H1 (cell line): ENCODE results near the gene LIMK2. TPM values are rescaled to one million over a fixed set of nuclear protein-coding genes. Genes with fewer than 3 reads are reported as not detected.

ENCODE experiments used
- CTCF ChIA-PET: fragments of 300-600 bp; sonication (Branson Sonifier 250); formaldehyde crosslinking; loops from one replicate; lab custom pipeline; 2021; ENCODE audit not compliant: partially characterized antibody; lab: Charles Lee
- POLR2A ChIA-PET: fragments of 300-600 bp; sonication (Branson Sonifier 250); formaldehyde crosslinking; loops from one replicate; lab custom pipeline; 2021; ENCODE audit warnings: inconsistent platforms; ENCODE audit not compliant: partially characterized antibody; lab: Charles Lee
- DNase-seq, 2 experiments: peaks; one replicate each; pipeline versions ENCODE4 v3.0.0 to v3.0.0-alpha.2; 2010 to 2022; ENCODE audit warnings: low spot score in 2 of 2, low read depth in 1 of 2, mixed read lengths in 1 of 2
- FAIRE-seq: peaks from 2 replicates; lab custom pipeline; 2011; peaks lifted over from hg19 to GRCh38; lab: Jason Lieb, UNC
- H2AFZ ChIP-seq: 2 replicates; pipeline ENCODE4 v1.8.1; 2012; ENCODE audit warnings: low read length, inconsistent platforms
- H2AK5ac ChIP-seq: 2 replicates; pipeline ENCODE4 v1.6.1; 2013; ENCODE audit warnings: low read depth, low read length
- H2BK120ac ChIP-seq: replicated peaks from 2 replicates; pipeline ENCODE3; 2013; ENCODE audit warnings: low read depth, low read length, inconsistent platforms
- H2BK12ac ChIP-seq: 2 replicates; pipeline ENCODE4 v1.6.1; 2013; ENCODE audit warnings: low read depth, low read length
- H2BK15ac ChIP-seq: 2 replicates; pipeline ENCODE4 v1.6.1; 2013; ENCODE audit warnings: low read length
- H2BK20ac ChIP-seq: 2 replicates; pipeline ENCODE4 v1.6.1; 2013; ENCODE audit warnings: low read length
- H2BK5ac ChIP-seq: 2 replicates; pipeline ENCODE4 v1.6.1; 2013; ENCODE audit warnings: low read depth, low read length
- H3K14ac ChIP-seq: 2 replicates; pipeline ENCODE4 v1.6.1; 2013; ENCODE audit warnings: inconsistent platforms; ENCODE audit not compliant: insufficient read length
- H3K18ac ChIP-seq: 2 replicates; pipeline ENCODE4 v1.6.1; 2013; ENCODE audit warnings: low read length; ENCODE audit errors: extremely low read depth
- H3K23ac ChIP-seq: 2 replicates; pipeline ENCODE4 v1.6.1; 2013; ENCODE audit warnings: inconsistent platforms; ENCODE audit not compliant: insufficient read length
- H3K23me2 ChIP-seq: 2 replicates; pipeline ENCODE4 v1.6.1; 2013; ENCODE audit warnings: low read depth, low read length
- H3K27ac ChIP-seq: 2 replicates; pipeline ENCODE4 v1.6.1; 2011; ENCODE audit warnings: low read depth, low read length, inconsistent platforms
- H3K27me3 ChIP-seq, 4 experiments: replicated peaks in 1 of 4; 1 replicate in 1 of 4; 2 replicates in 3 of 4; pipeline versions ENCODE4 v1.6.1 to v1.8.1; 2011 to 2013; ENCODE audit warnings: low read length in 3 of 4, mild to moderate bottlenecking in 3 of 4, inconsistent platforms in 2 of 4, mixed read lengths in 2 of 4, moderate library complexity in 1 of 4; ENCODE audit not compliant: control insufficient read depth in 3 of 4, insufficient read depth in 3 of 4; ENCODE audit errors: extremely low read depth in 1 of 4
- H3K36me3 ChIP-seq, 4 experiments: 2 replicates each; pipeline versions ENCODE4 v1.6.1 to v1.8.1; 2011 to 2013; ENCODE audit warnings: mild to moderate bottlenecking in 4 of 4, low read length in 3 of 4, moderate library complexity in 2 of 4, control low read depth in 1 of 4, inconsistent platforms in 1 of 4; ENCODE audit not compliant: insufficient read depth in 4 of 4, control insufficient read depth in 2 of 4
- H3K4ac ChIP-seq: replicated peaks from 2 replicates; pipeline ENCODE3; 2013; ENCODE audit warnings: low read length, low read depth, mixed read lengths, inconsistent platforms; ENCODE audit not compliant: insufficient read length
- H3K4me1 ChIP-seq, 4 experiments: replicated peaks in 1 of 4; 1 replicate in 1 of 4; 2 replicates in 3 of 4; pipeline versions ENCODE4 v1.6.1 to v1.8.1; 2011 to 2013; ENCODE audit warnings: low read length in 3 of 4, inconsistent platforms in 2 of 4, mixed read lengths in 1 of 4; ENCODE audit not compliant: insufficient read depth in 4 of 4, control insufficient read depth in 3 of 4
- H3K4me2 ChIP-seq, 2 experiments: 2 replicates each; pipeline versions ENCODE4 v1.6.1 to v1.8.1; 2011 to 2013; ENCODE audit warnings: low read depth in 2 of 2, low read length in 2 of 2, control low read depth in 1 of 2, inconsistent platforms in 1 of 2, mild to moderate bottlenecking in 1 of 2; ENCODE audit not compliant: insufficient read depth in 1 of 2
- H3K4me3 ChIP-seq, 4 experiments: fragments of 200-600, 300-600 bp in 1 of 4; sonication (generic), shearing (Covaris generic), sonication (Bioruptor Twin) in 1 of 4; 2 replicates each; pipeline versions ENCODE4 v1.5.1 to v1.8.1; 2011 to 2016; ENCODE audit warnings: low read length in 4 of 4, low read depth in 3 of 4, control low read depth in 2 of 4, inconsistent platforms in 2 of 4, mild to moderate bottlenecking in 2 of 4, mixed read lengths in 1 of 4, moderate library complexity in 1 of 4; ENCODE audit not compliant: insufficient read depth in 2 of 4; ENCODE audit errors: extremely low read depth in 1 of 4
- H3K56ac ChIP-seq: replicated peaks from 2 replicates; pipeline ENCODE3; 2013; ENCODE audit warnings: low read depth, mild to moderate bottlenecking, mixed read lengths, low read length, inconsistent platforms; ENCODE audit not compliant: insufficient read length
- H3K79me1 ChIP-seq: 2 replicates; pipeline ENCODE4 v1.6.1; 2013; ENCODE audit warnings: low read depth, low read length, control low read depth
- H3K79me2 ChIP-seq, 2 experiments: 2 replicates each; pipeline versions ENCODE4 v1.6.1 to v1.8.1; 2012 to 2013; ENCODE audit warnings: low read length in 2 of 2, mild to moderate bottlenecking in 2 of 2, inconsistent platforms in 1 of 2; ENCODE audit not compliant: insufficient read depth in 2 of 2, control insufficient read depth in 1 of 2
- H3K9ac ChIP-seq, 4 experiments: replicated peaks in 1 of 4; 1 replicate in 1 of 4; 2 replicates in 3 of 4; pipeline versions ENCODE4 v1.6.1 to v1.8.1; 2011 to 2013; ENCODE audit warnings: low read depth in 3 of 4, low read length in 3 of 4, control low read depth in 2 of 4, mild to moderate bottlenecking in 2 of 4, moderate library complexity in 2 of 4, inconsistent platforms in 1 of 4; ENCODE audit errors: extremely low read depth in 1 of 4
- H3K9me3 ChIP-seq, 2 experiments: 2 replicates each; pipeline versions ENCODE4 v1.6.1 to v1.8.1; 2012 to 2013; ENCODE audit warnings: mild to moderate bottlenecking in 2 of 2, moderate library complexity in 2 of 2, control low read depth in 1 of 2, inconsistent platforms in 1 of 2, low read depth in 1 of 2, low read length in 1 of 2, mixed read lengths in 1 of 2; ENCODE audit not compliant: insufficient read depth in 2 of 2
- H4K20me1 ChIP-seq, 2 experiments: replicated peaks in 1 of 2; 2 replicates each; pipeline versions ENCODE3 to v1.8.1; 2011 to 2013; ENCODE audit warnings: inconsistent platforms in 2 of 2, low read length in 2 of 2, mild to moderate bottlenecking in 1 of 2; ENCODE audit not compliant: insufficient read depth in 2 of 2, control insufficient read depth in 1 of 2
- H4K5ac ChIP-seq: 2 replicates; pipeline ENCODE4 v1.6.1; 2013; ENCODE audit warnings: low read length, low read depth, mixed read lengths, inconsistent platforms; ENCODE audit not compliant: insufficient read length
- H4K8ac ChIP-seq: 2 replicates; pipeline ENCODE4 v1.8.0; 2013; ENCODE audit warnings: mild to moderate bottlenecking, moderate library complexity, low read length, inconsistent platforms; ENCODE audit not compliant: insufficient read depth; ENCODE audit errors: extremely low read depth
- H4K91ac ChIP-seq: replicated peaks from 2 replicates; pipeline ENCODE3; 2013; ENCODE audit warnings: low read length, mixed read lengths, inconsistent platforms; ENCODE audit not compliant: insufficient read length
- CBX8 ChIP-seq: fragments of 300-800, 300-1000 bp; sonication (generic); IDR thresholded peaks from 2 replicates; pipeline ENCODE4 v1.7.1; 2016; ENCODE audit warnings: low read depth, low read length, borderline replicate concordance
- HDAC6 ChIP-seq: IDR thresholded peaks from one replicate; pipeline ENCODE4 v1.7.1; 2012; ENCODE audit warnings: low read depth, mild to moderate bottlenecking, inconsistent platforms, low read length, moderate library complexity
- KDM1A ChIP-seq: fragments of 200-600, 300-600 bp; sonication (generic); IDR thresholded peaks from 2 replicates; pipeline ENCODE4 v1.7.1; 2016; ENCODE audit warnings: mild to moderate bottlenecking, low read length, borderline replicate concordance
- NRF1 ChIP-seq: IDR thresholded peaks from 2 replicates; pipeline ENCODE4 v1.6.1; 2011; ENCODE audit warnings: mild to moderate bottlenecking, low read depth, low read length, improper control_type of control experiment
- POLR2A ChIP-seq, 2 experiments: IDR thresholded peaks; 1 replicate in 1 of 2; 2 replicates in 1 of 2; pipeline ENCODE4 v1.6.1; 2011; ENCODE audit warnings: low read depth in 2 of 2, low read length in 2 of 2, mild to moderate bottlenecking in 2 of 2; ENCODE audit errors: control extremely low read depth in 1 of 2
- TBP ChIP-seq: IDR thresholded peaks from 2 replicates; pipeline ENCODE4 v1.6.1; 2011; ENCODE audit warnings: low read depth, low read length, improper control_type of control experiment
- TEAD4 ChIP-seq: IDR thresholded peaks from 2 replicates; pipeline ENCODE4 v1.6.1; 2012; ENCODE audit warnings: low read depth, low read length, inconsistent platforms, mixed read lengths
- ZNF274 ChIP-seq: IDR thresholded peaks from 2 replicates; pipeline ENCODE4 v1.7.0; 2012; ENCODE audit warnings: low read length, borderline replicate concordance; ENCODE audit errors: extremely low read depth
- WGBS, 2 experiments: shearing (Covaris generic) in 1 of 2; methylation state at CpG; one replicate each; pipeline versions ENCODE4 v1.1.6 to v1.1.7; 2013 to 2015; ENCODE audit warnings: low lambda C conversion rate in 2 of 2, mixed read lengths in 2 of 2, inconsistent platforms in 1 of 2, low coverage in 1 of 2, missing lambda C conversion rate in 1 of 2; ENCODE audit not compliant: insufficient replicate concordance in 2 of 2, insufficient coverage in 1 of 2, insufficient read length in 1 of 2; ENCODE audit errors: extremely low coverage in 1 of 2, missing lambda C conversion rate in 1 of 2; 5-methylcytosine and 5-hydroxymethylcytosine counted together
- polyA plus RNA-seq, 7 experiments: library from polyadenylated mRNA; depleted of rRNA in 3 of 7; stranded (reverse) in 5 of 7; unstranded in 2 of 7; fragments of >200 nt in 5 of 7; fragments of 200-250 nt in 2 of 7; gene quantifications; 1 replicate in 5 of 7; 2 replicates in 1 of 7; 4 replicates in 1 of 7; pipeline versions ENCODE4 v1.2.1 to v1.2.3, GENCODE V29; 2011 to 2013; ENCODE audit warnings: missing spikeins in 2 of 7, mixed read lengths in 2 of 7
- total RNA-seq: library from RNA; stranded (reverse); fragmentation: NEBNext Ultra II Directional; extraction: Animal tissue kit (Norgen Biotek cat#: 25700); gene quantifications from 2 replicates; pipeline ENCODE4 v1.2.1, GENCODE V29; 2021

LIMK2 gene
- total and polyA plus RNA-seq, 2 of the 8 experiments (the other 6 are each of a cell fraction or from before 2014, with no cell fraction given), result 13.2 to 37.6 TPM

- H3K79me2 ChIP-seq, result peaks cover 0 to 30% of the 10 kb centered on the region in 2 experiments; a peak in 2 of 4 replicates
- no peak overlapping the region for H3K23ac ChIP-seq
- no peak overlapping the region for H4K5ac ChIP-seq
- no peak overlapping the region for H2BK20ac ChIP-seq
- H3K9ac ChIP-seq, result no peak overlapping the region
- H3K27ac ChIP-seq, result no peak overlapping the region
- DNase-seq (no peak), FAIRE-seq (no peak)
- ChIA-PET CTCF (no interaction called here), POLR2A (interaction anchor here (10.7 kb wide), 1 partner anchor 12 kb away, joined by 116 read pairs; no protein-coding TSS in a partner anchor)
- no peak overlapping the region for H2BK120ac ChIP-seq
- no peak overlapping the region for H3K56ac ChIP-seq
- no peak overlapping the region for H3K4me3 ChIP-seq
- no peak for TF ChIP-seq TEAD4
- no peak for TF ChIP-seq CBX8
- TF ChIP-seq NRF1, result no peak
- no peak for TF ChIP-seq TBP
- no peak for TF ChIP-seq POLR2A (IDR thresholded peaks at IDR 0.05; ENCODE audit: control extremely low read depth in 1 of 2, low read depth in 2 of 2, low read length in 2 of 2)
- no peak for TF ChIP-seq HDAC6
- TF ChIP-seq ZNF274, result no peak
- no peak for TF ChIP-seq KDM1A
- no peak overlapping the region for H3K14ac ChIP-seq
- H3K79me1 ChIP-seq, result peaks cover 12% of the 10 kb centered on the region
- no peak overlapping the region for H4K8ac ChIP-seq
- H3K4me1 ChIP-seq, result no peaks in the 10 kb centered on the region; a peak in 1 of 7 replicates
- no peak overlapping the region for H2BK15ac ChIP-seq
- H3K9me3 ChIP-seq, result no peaks in the 10 kb centered on the region
- H3K18ac ChIP-seq, result no peak overlapping the region
- no peak overlapping the region for H2BK5ac ChIP-seq
- H2BK12ac ChIP-seq, result no peak overlapping the region
- H2AFZ ChIP-seq, result no peak overlapping the region
- no peaks in the 10 kb centered on the region for H3K27me3 ChIP-seq
- H3K23me2 ChIP-seq, result no peaks in the 10 kb centered on the region
- H4K20me1 ChIP-seq, result peaks cover 6 to 24% of the 10 kb centered on the region in 2 experiments
- H2AK5ac ChIP-seq, result no peak overlapping the region
- no peak overlapping the region for H3K4ac ChIP-seq
- peaks cover 51 to 78% (median 66%) of the 10 kb centered on the region in 4 experiments for H3K36me3 ChIP-seq
- no peak overlapping the region for H4K91ac ChIP-seq
- 87% methylated on average over 4 of the region's 4 CpGs; no CpG with 5 or more reads in 1 of the 2 experiments for WGBS, 2 experiments
- no peak overlapping the region for H3K4me2 ChIP-seq
Measured at GRCh38 chr22:31329029-31329428, 116.9 kb downstream of the LIMK2 start.
